Activated CD8-positive, alpha-beta T cell treated with anti-CD3 and anti-CD28 coated beads for 36 hours (primary cell): ENCODE data around the gene KL. TPM values are rescaled to one million over a fixed set of nuclear protein-coding genes. Genes with fewer than 3 reads are reported as not detected.

Source experiments
- ATAC-seq: fragments of 200-7000 bp; cut with Tn5 transposase; one replicate; pipeline ENCODE4 v1.10.0; 2021; ENCODE audit warnings: mild to moderate bottlenecking, moderate library complexity
- CTCF ChIA-PET: fragments of 350-600 bp; sonication (Branson Sonifier 250); formaldehyde crosslinking; loops from one replicate; lab custom pipeline; 2021; ENCODE audit warnings: antibody characterized with exemption; lab: Charles Lee
- POLR2A ChIA-PET: fragments of 350-600 bp; sonication (Branson Sonifier 250); formaldehyde crosslinking; loops from one replicate; lab custom pipeline; 2021; ENCODE audit warnings: antibody characterized with exemption; lab: Charles Lee
- DNase-seq: peaks from one replicate; pipeline ENCODE4 v3.0.0-alpha.2; 2020
- H3K27ac Mint-ChIP-seq: one replicate; pipeline ENCODE4 v1.8.0; 2021; ENCODE audit warnings: mild to moderate bottlenecking, mixed read lengths
- H3K27me3 Mint-ChIP-seq: one replicate; pipeline ENCODE4 v1.8.0; 2021; ENCODE audit warnings: mixed read lengths
- H3K36me3 Mint-ChIP-seq: one replicate; pipeline ENCODE4 v1.8.0; 2021; ENCODE audit warnings: low read depth, mixed read lengths
- H3K4me1 Mint-ChIP-seq: one replicate; pipeline ENCODE4 v1.8.0; 2021; ENCODE audit warnings: low read depth, mixed read lengths
- H3K4me3 Mint-ChIP-seq: one replicate; pipeline ENCODE4 v1.8.0; 2021; ENCODE audit warnings: mild to moderate bottlenecking, moderate library complexity, mixed read lengths
- H3K9me3 Mint-ChIP-seq: one replicate; pipeline ENCODE4 v1.8.0; 2021; ENCODE audit warnings: mixed read lengths
- intact Hi-C: fragments of 100-400 bp; cut with micrococcal nuclease; formaldehyde crosslinking; loops from one replicate; pipeline ENCODE4 v1.10.0; 2022
- total RNA-seq, 2 experiments: library from RNA; stranded (reverse); gene quantifications; one replicate each; pipeline ENCODE4 v1.2.3, GENCODE V29; 2021
- TF ChIP-seq, protein P1 (sequence below): fragments of 200-600 bp; IDR thresholded peaks from one replicate; pipeline ENCODE4 v1.8.0; 2022; ENCODE audit warnings: antibody characterized with exemption, mild to moderate bottlenecking

Gene KL
- total RNA-seq, 2 experiments from 2014 or later, result 0.22 to 0.27 TPM

DNA sequence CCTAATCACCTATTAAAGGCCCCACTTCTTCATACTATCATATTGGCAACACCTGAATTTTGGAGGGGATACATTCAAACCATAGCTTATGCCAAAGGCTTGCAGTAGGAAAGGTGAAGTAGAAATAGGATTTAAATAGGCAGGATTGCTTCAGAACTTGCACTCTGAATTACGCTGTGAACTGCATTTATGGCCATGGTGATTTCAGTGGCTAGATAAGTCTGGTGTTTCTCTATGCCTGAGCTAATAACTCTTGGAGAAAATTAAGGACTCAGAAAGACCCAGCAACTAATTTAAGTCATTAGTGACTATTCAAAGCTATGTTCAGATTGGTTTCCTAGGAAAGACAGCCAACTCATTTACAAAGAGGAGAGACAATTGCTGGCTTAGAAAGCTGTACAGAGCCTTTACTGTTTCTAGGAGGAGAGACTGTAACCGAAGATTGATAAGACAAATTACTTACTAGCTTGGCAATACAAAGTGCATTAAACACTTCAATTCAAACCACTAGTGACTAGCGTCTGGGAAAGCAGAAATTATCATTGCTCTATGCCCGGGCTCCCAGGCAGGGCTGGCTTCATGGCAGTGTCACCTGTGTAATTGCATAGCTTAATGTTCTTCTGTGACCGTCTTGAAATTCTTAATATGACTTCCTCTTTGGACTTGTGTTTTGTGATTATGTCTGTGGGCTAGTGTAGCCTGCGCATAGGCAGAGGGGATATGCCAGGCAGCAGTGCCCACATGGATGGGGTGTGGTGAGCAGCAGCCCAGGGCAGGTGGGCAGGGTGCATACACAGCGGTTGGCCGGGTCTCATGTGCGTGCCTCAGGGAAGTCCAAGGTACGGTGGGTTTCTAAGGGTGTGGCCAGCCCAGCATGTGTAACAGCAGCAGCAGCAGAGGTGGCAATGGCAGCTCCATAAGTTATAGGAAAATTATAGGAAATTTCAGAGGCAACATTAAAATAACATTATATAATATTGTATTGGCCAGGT lies 60.1 kb downstream of the KL start:
- Mint-ChIP-seq H3K36me3 (no peaks in the 10 kb centered on the region), H3K9me3 (no peaks in the 10 kb centered on the region), H3K27ac (no peak overlapping the region), H3K4me3 (no peak overlapping the region), H3K27me3 (peaks cover 12% of the 10 kb centered on the region), H3K4me1 (no peaks in the 10 kb centered on the region)
- ATAC-seq (no peak), DNase-seq (no peak)
- CTCF ChIA-PET, result interaction anchor here (0.9 to 1.0 kb wide), 2 partner anchors 20 to 28 kb away, joined by 3 to 4 read pairs; no protein-coding TSS in a partner anchor
- POLR2A ChIA-PET, result no interaction called here
- TF ChIP-seq, protein P1, sequence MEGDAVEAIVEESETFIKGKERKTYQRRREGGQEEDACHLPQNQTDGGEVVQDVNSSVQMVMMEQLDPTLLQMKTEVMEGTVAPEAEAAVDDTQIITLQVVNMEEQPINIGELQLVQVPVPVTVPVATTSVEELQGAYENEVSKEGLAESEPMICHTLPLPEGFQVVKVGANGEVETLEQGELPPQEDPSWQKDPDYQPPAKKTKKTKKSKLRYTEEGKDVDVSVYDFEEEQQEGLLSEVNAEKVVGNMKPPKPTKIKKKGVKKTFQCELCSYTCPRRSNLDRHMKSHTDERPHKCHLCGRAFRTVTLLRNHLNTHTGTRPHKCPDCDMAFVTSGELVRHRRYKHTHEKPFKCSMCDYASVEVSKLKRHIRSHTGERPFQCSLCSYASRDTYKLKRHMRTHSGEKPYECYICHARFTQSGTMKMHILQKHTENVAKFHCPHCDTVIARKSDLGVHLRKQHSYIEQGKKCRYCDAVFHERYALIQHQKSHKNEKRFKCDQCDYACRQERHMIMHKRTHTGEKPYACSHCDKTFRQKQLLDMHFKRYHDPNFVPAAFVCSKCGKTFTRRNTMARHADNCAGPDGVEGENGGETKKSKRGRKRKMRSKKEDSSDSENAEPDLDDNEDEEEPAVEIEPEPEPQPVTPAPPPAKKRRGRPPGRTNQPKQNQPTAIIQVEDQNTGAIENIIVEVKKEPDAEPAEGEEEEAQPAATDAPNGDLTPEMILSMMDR, result no peak
- intact Hi-C loops, result no loop called here

DNA sequence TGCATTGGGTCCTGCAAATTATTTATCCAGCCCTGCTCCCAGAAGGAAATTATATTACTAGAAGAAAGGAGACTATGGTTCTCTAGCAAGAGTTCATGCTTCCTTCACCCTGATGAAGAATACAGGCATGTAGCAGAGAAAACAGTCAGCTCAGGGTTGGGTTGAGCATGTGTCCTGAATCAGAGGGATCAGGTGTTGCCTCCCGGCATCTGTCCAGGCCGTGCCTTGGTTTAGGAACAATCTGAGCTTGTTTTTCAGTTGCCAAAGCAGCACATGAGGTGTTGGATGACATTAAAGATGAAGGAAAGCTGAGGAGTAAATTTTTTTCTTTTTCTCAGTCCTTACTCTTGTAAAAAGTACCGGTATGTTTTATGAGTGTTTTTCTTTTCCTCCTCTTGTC lies 62.0 kb downstream of the KL start:
- DNase-seq (no peak), ATAC-seq (no peak)
- Mint-ChIP-seq H3K27ac (no peak overlapping the region), H3K27me3 (peaks cover 16% of the 10 kb centered on the region), H3K4me1 (no peaks in the 10 kb centered on the region), H3K36me3 (no peaks in the 10 kb centered on the region), H3K4me3 (no peak overlapping the region), H3K9me3 (no peaks in the 10 kb centered on the region)
- ChIA-PET POLR2A (no interaction called here), CTCF (no interaction called here)
- TF ChIP-seq, protein P1, result no peak
- intact Hi-C loops, result no loop called here

DNA sequence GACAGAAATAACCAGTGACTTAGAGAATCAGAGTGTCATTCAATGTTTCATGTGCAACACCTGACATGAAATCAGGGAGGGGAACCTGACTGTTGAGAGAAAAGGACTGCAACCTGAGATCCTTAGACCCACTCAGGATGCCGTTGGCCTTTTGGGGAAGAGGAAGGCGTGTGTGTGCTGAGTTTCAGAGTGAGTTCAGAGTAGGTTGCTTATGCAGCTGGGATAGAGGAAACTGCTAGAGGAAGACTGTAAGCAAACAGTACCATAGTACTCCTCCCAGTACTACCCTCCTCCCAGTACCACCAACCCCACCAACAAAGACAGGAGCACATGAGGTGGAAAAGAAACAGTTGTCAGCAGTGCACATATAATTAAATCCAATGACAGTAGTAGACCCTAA lies 63.7 kb downstream of the KL start:
- Mint-ChIP-seq H3K4me3 (no peak overlapping the region), H3K4me1 (no peaks in the 10 kb centered on the region), H3K27me3 (peaks cover 16% of the 10 kb centered on the region), H3K36me3 (no peaks in the 10 kb centered on the region), H3K9me3 (no peaks in the 10 kb centered on the region), H3K27ac (no peak overlapping the region)
- TF ChIP-seq, protein P1, result no peak
- intact Hi-C loops, result no loop called here
- ATAC-seq, result no peak
- no peak for DNase-seq
- ChIA-PET CTCF (no interaction called here), POLR2A (no interaction called here)

DNA sequence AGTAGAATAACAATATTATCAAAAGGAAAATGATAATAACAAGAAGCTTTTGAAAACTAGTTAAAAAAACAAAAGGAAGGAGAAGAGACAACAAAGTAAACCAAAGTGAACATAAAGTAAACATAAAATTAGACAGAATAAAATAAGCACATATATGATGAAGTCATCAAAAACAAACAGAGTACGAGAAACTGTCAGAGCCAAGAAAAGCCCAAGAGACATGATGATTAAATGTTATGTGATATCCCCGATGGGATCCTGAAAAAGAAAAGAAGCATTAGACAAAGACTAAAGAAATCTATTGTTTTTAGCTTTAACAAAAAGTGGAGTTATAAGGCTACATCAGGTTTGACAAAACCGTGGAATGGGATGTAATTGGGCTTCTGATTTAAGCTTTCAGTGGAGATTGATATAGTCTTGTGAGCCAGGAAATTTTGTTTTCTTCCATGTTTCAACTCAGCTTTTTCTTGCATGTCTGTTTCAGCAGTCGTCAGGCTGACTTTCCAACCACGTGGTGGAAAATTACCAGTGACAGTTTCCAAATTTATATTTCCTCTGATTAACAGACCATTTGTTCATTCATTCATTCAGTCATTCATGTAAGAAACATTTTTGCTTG lies 64.9 kb downstream of the KL start:
- H3K9me3 Mint-ChIP-seq, result no peaks in the 10 kb centered on the region
- ChIA-PET POLR2A (no interaction called here), CTCF (no interaction called here)
- ATAC-seq (no peak), DNase-seq (no peak)
- intact Hi-C loops, result no loop called here
- TF ChIP-seq, protein P1, result no peak
- H3K4me3 Mint-ChIP-seq, result no peak overlapping the region
- no peak overlapping the region for H3K27ac Mint-ChIP-seq
- H3K36me3 Mint-ChIP-seq, result no peaks in the 10 kb centered on the region
- H3K27me3 Mint-ChIP-seq, result peaks cover 16% of the 10 kb centered on the region
- no peaks in the 10 kb centered on the region for H3K4me1 Mint-ChIP-seq

DNA sequence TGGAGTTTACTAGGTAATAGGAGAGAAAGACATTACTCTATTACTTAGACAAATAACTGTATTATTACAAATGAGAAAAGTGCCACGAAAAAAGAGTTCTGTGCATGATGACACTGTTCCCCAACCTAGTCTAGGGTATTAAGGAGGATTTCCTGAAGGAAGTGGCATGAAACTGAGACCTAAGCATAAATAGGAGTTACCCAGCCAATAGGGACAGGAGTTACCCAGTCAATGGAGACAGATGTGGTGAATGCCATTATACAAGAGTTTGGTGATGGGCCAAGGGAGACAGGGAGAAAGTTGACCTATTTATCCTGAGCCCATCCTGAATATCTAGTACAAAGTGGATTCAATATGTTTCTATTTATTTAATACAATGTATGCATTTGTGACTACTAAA lies 65.4 kb downstream of the KL start:
- intact Hi-C loops, result no loop called here
- ChIA-PET POLR2A (no interaction called here), CTCF (no interaction called here)
- Mint-ChIP-seq H3K4me1 (no peaks in the 10 kb centered on the region), H3K36me3 (no peaks in the 10 kb centered on the region), H3K27me3 (peaks cover 15% of the 10 kb centered on the region), H3K27ac (no peak overlapping the region), H3K4me3 (no peak overlapping the region), H3K9me3 (no peaks in the 10 kb centered on the region)
- no peak for DNase-seq
- TF ChIP-seq, protein P1, result no peak
- no peak for ATAC-seq
